GM18858 (cell line): Measurements from ENCODE around the gene IKBKE.
"Not testable (repeated sequence)": the region's sequence is repeated elsewhere in the genome, so short reads cannot be mapped to it uniquely, and the experiment has no call there.

ENCODE experiments used
- ATAC-seq: cut with Tn5 transposase; IDR thresholded peaks from one replicate; pipeline ENCODE4 v1.9.1; 2021; ENCODE audit not compliant: unreplicated experiment

The IKBKE gene

DNA sequence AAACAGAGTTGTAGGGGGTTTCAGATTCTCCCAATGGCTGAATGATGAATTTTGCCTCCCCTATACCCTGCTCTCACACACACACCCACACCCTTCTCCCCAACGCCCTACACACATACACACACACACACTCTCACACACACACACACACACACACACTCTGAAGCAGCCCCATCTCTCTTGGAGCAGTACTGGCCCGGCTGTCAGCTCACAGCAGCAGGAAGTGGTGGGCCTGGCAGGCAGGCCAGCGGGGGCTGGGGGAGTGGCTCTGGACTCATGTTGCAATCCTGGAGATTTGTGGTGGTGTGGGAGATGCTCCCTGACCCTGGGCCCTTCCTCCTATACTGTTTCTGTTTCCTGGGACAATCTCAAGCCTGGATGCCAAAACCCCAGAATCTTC is 2.2 kb downstream of the IKBKE start:
- no peak for ATAC-seq

DNA sequence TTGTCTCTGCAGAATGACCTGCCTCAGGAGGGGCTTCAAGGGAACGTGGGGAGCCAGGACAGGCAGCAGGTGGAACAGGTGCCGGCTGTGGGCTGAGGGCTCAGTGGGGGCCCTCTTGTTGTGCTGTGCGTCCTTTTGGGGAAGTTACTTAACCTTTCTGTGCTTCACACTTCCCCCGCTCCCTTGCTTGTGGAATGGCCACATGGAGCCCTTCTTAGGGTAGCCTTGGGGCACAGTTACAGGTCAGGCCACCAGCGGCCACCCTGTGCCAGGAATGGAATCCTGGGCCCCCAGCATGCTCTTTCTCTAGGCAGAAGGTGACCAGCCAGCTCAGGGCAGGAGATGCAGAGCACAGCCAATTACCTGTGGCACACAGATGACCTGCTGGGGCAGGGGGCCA is 2.6 kb downstream of the IKBKE start:
- no peak for ATAC-seq

DNA sequence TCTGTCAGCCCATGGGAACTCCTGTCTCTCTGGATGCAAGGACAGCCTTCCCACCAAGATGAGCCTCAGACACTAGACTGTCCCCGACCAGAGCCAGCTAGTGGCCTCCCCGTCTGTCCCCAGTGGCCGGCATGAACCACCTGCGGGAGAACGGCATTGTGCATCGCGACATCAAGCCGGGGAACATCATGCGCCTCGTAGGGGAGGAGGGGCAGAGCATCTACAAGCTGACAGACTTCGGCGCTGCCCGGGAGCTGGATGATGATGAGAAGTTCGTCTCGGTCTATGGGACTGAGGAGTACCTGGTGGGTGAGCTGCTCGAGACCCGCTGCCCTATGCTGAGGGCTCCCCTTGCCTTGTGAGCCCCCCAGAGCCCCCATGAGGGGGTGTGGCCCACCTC is 5.8 kb downstream of the IKBKE start:
- no peak for ATAC-seq

GRCh38 chr1:206476591-206476990 is 6.3 kb downstream of the IKBKE start:
- ATAC-seq: no peak

GRCh38 chr1:206477110-206477509 is 6.8 kb downstream of the IKBKE start:
- no peak for ATAC-seq

DNA sequence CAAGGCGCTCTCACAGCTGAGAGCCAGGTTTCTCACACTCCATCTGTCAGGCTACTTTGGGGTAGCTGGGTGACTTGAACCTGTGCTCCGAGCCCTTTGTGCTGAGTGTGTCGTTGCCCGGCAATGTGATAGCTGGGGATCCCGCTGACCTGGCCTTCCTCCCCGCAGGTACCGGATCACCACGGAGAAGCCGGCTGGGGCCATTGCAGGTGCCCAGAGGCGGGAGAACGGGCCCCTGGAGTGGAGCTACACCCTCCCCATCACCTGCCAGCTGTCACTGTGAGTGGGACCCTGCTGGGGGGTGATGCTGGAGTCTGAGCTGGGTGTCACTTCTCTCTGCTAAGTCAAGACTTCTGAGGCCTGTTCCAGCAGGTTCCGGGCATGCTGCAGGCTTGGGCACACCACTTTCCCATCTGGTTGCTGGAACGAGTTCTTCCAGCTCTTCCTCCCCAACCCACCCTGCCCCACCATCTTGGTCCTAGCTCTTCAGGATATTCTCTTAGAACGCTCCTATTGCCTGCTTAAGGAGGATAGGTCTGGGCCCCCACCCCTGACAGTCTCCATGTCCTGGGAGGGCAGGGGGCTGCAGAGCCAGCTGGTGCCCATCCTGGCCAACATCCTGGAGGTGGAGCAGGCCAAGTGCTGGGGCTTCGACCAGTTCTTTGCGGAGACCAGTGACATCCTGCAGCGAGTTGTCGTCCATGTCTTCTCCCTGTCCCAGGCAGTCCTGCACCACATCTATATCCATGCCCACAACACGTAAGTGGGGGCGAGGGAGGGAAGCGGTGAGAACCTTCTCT is 7.5 kb downstream of the IKBKE start:
- no peak for ATAC-seq

DNA sequence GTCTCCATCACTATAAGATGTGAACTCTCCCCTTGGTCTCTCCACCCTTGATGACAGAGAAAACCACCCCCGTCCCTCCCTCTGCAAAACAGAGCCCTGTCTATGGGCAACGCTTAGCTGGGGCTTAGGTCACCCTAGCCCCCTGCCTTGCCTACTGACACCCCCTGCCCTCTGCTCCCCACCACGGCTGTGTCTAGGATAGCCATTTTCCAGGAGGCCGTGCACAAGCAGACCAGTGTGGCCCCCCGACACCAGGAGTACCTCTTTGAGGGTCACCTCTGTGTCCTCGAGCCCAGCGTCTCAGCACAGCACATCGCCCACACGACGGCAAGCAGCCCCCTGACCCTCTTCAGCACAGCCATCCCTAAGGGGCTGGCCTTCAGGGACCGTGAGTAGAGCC is 8.5 kb downstream of the IKBKE start:
- ATAC-seq: no peak

DNA sequence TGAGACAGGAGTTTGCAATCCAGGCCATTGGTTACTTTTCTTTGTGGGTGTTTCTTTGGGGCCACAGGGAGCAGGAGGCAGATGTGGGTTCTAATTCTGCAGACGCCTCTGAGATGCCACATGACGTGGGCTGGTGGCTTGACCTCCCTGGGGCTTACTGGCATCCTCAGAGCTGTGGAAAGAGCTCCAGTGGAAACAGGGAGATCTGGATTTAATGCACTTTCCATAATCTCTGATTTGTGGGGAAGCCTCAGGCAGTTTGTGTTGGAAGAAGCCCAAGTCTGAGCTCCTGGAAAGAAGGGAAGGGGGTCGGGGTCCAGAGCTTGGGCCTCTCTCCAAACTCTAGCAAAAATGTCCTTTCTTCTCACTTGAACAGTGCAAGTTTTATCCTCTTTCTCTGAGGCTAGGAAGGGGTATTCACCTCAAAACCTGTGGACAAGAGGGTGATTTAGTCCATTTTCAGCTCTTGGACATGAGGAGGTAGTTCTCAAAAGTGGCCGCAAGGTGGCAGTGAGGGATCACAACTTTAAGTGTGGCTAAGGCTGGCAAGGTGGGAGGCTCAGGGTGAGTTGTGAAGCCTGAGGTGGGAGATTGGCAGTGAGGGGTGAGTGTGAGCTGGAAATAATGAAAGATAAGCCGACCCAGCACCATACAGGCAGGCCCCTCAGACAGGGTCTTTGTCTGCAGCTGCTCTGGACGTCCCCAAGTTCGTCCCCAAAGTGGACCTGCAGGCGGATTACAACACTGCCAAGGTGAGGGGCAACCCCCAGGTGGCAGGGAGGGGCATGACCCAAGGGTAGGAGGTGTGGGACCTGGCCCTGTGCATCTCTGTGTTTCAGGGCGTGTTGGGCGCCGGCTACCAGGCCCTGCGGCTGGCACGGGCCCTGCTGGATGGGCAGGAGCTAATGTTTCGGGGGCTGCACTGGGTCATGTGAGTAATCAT is 9.2 kb downstream of the IKBKE start:
- no peak for ATAC-seq

GRCh38 chr1:206480211-206480610 is 9.9 kb downstream of the IKBKE start:
- no peak for ATAC-seq

DNA sequence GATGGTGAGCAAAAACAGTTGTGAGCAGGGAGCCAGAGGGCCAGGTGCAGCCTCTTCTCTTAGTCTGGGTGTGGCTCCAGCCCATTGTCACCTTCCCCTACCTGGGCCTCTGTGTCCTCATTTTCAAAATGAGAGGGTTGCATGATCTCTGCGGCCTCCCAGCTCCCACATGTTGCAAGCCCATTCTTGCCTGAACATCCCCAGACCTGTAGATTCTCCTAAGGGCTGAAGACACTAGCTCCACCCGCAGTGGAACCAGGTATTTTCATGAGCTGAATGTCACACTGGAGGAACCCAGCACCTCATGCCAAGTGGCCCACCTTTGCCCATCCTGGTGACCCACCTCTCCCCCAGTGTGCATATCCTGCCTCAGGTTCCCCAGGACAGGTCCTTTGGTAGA is 12.3 kb downstream of the IKBKE start:
- ATAC-seq: no peak

- not testable (repeated sequence) for ATAC-seq
Observed at GRCh38 chr1:206483864-206484263, 13.6 kb downstream of the IKBKE start.

DNA sequence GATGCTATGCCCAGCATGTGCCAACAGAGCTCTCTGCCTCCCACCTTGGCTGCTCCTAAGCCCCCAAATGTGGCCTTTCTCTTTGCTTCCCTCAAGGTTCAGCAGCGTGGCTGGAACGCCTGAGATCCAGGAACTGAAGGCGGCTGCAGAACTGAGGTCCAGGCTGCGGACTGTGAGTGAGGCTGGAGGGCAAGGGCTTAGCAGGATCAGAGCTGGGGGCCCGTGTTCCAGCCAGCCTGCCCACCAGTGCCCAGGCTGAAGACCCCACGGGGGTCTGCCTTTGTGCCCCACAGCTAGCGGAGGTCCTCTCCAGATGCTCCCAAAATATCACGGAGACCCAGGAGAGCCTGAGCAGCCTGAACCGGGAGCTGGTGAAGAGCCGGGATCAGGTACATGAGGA is 14.6 kb downstream of the IKBKE start:
- ATAC-seq: no peak

- ATAC-seq: no peak
Observed at GRCh38 chr1:206486995-206487788, 16.9 kb downstream of the IKBKE start.

DNA sequence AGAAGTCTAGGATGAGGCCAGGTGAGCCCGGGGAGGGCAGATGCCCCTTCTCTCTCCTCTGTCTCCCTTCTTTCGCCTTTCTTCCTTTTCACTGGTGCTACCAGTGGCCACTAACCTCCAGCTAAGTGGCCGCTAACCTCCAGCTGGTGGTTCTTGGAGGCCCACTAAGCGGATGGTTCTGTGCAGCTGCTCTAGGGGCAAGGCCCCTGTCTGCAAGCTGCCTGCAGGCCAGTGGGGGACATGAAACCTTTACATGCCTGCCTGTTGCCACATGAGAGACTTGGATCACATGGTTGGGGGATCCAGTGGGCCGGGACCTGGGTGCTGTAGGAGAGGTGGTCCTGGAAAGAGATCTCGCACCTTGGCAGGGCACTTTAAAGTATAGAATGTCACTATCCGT is 17.7 kb downstream of the IKBKE start:
- no peak for ATAC-seq

- no peak for ATAC-seq
Observed at GRCh38 chr1:206488466-206488865, 18.2 kb downstream of the IKBKE start.

- no peak for ATAC-seq
Observed at GRCh38 chr1:206489980-206490770, 19.9 kb downstream of the IKBKE start.

DNA sequence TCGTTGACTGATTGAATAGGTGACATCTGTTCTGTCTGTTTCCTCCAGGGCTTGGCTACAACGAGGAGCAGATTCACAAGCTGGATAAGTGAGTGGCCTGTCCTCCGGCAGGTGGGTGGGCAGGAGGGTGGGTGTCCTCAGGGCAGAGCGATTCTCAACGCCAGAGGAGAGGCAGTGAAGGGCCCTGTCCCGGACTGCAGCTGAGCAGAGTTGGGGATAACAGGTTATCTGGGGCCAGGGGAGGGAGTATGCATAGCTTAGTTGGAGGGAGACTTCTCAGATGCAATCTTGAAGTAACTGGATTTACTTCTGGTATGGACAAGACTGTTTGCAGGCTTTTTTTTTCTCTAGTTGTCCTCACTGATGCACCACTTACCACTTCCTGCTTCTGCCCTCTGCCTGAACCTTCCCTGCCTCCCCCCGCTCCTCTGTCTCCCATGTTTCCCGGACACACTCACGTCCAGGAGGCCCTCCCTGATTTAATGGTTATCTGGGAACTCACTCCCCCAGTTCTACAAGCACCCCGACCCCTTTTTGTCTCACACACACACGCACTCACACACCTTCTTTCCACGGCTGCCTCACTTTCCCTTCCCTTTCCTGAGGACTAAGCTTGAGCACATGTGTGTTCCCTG is 20.6 kb downstream of the IKBKE start:
- ATAC-seq: no peak

DNA sequence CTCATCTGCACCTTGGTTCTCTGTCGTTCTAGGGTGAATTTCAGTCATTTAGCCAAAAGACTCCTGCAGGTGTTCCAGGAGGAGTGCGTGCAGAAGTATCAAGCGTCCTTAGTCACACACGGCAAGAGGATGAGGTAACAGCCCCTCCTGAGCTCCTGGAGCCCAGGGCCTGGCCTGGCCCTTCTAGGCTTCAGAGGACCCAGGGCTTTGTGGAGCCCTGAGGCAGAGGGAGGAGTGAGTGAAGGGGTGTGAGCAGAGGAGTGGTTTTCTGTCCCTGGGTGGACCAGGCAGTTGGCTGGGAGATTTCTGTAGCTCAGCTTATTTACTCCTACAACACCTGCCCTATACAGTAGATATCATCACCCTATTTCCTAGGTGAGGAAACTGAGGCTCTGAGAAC is 21.3 kb downstream of the IKBKE start:
- ATAC-seq: no peak

GRCh38 chr1:206492589-206492988 is 22.3 kb downstream of the IKBKE start:
- no peak for ATAC-seq

GRCh38 chr1:206493279-206493678 is 23.0 kb downstream of the IKBKE start:
- no peak for ATAC-seq
